ENCODE results near the gene URB1. TPM values are rescaled to one million over a fixed set of nuclear protein-coding genes. Genes with fewer than 3 reads are reported as not detected.

The URB1 gene
- total and polyA plus RNA-seq, 9 of the 15 experiments (the other 6 are each of a cell fraction or from before 2014, with no cell fraction given), result 0.97 to 53.6 (median 21.5) TPM

DNA sequence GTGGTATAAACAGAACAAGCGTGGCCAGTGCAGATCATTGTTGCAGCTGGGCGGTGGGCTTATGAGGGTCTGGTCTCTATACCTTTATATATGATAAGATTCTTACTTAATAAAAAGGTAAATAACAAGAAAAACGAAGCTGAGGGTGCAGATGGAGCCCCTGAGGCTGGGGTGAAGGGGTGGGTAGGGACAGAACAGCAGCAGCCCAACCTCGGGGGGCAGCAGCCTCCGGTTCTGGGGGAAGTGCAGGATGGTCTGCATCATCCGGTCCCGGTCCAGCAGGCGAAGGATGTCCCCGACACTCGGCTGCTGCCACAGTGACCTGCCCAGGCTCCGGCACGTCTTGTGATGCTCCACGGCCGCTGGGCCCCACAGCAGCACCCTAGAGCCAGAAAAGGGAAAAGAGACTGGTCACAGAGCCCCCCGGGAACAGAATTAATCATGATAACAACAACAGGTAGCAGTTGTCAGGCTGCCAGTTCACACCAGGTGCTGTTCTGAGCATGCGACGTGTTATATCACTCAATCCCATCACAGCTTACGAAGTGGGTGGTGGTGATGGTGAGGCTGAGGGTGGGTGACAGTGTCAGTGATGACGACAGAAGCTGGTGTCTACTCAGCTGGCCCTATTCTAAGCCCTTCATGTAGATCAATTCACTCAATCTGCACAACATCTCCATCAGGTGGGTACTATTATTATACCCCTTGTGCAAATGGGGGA is 58.7 kb downstream of the URB1 start (continued):
- no peak for TF ChIP-seq ETV1 (tag; conservative IDR thresholded peaks at IDR 0.05; ENCODE audit: low read depth)
- TF ChIP-seq, protein P1, sequence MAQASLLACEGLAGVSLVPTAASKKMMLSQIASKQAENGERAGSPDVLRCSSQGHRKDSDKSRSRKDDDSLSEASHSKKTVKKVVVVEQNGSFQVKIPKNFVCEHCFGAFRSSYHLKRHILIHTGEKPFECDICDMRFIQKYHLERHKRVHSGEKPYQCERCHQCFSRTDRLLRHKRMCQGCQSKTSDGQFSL (CRISPR knock-in tag; IDR thresholded peaks at IDR 0.05), result no peak
- TF ChIP-seq, protein P1 (tag; IDR thresholded peaks at IDR 0.05), result no peak
- TF ChIP-seq XRCC3 (IDR thresholded peaks at IDR 0.05), result no peak
- TF ChIP-seq RNF2 (IDR thresholded peaks at IDR 0.05), result no peak
- TF ChIP-seq KAT8 (IDR thresholded peaks at IDR 0.05; ENCODE audit: low read depth), result no peak

DNA sequence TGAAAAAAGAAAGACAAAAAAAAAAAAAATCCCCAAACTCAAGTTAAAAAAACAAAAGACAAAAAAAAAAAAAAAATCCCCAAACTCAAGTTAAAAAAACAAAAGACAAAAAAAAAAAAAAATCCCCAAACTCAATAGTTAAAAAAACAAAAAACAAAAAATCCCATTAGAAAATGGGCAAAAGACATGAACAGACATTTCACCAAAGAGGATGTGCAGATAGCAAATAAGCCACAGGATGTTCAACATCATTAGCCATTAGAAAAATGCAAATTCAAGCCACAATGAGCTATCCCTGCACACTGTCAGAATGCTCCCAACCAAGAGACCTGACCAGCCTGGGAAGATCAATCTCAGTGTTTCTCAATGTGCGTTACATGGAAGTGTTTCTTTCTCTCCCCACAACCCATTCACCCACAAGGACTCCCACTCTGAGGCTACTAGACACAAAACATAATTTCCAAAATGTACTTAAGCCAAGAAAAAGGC is 60.3 kb downstream of the URB1 start:
- Histone ChIP-seq H4K20me1 (replicated peaks; ENCODE audit: control insufficient read depth, insufficient read depth, low read length) (no peaks in the 10 kb centered on the region), H3K4me3 (no peak overlapping the region), H3K79me2 (ENCODE audit: control insufficient read depth, insufficient read depth, low read length) (no peaks in the 10 kb centered on the region), H3K4me2 (ENCODE audit: insufficient read depth, low read length) (no peak overlapping the region), H3K36me3 (ENCODE audit: control insufficient read depth, insufficient read depth, low read length) (peaks cover 100% of the 10 kb centered on the region), H3K4me1 (replicated peaks in 1 of 2; ENCODE audit: control insufficient read depth in 2 of 2, insufficient read depth in 2 of 2, low read length in 2 of 2) (peaks cover 0 to 2% of the 10 kb centered on the region in 2 experiments; a peak in 1 of 5 replicates), H3K27ac (ENCODE audit: extremely low read depth, low read depth, low read length) (no peak overlapping the region), H3K9me3 (replicated peaks; ENCODE audit: control insufficient read depth, insufficient read depth, low read depth, low read length) (no peaks in the 10 kb centered on the region), H3K9me1 (ENCODE audit: control insufficient read depth, insufficient read depth, low read length) (no peaks in the 10 kb centered on the region), H3K9ac (ENCODE audit: insufficient read depth in 1 of 2, low read depth in 2 of 2, low read length in 2 of 2) (no peak overlapping the region), H3K27me3 (ENCODE audit: control insufficient read depth in 2 of 2, insufficient read depth in 2 of 2, low read length in 2 of 2) (no peaks in the 10 kb centered on the region), H2AFZ (ENCODE audit: low read depth, low read length) (no peak overlapping the region)
- TF ChIP-seq IRF2 (CRISPR knock-in tag; IDR thresholded peaks at IDR 0.05), result no peak
- TF ChIP-seq, protein P2, sequence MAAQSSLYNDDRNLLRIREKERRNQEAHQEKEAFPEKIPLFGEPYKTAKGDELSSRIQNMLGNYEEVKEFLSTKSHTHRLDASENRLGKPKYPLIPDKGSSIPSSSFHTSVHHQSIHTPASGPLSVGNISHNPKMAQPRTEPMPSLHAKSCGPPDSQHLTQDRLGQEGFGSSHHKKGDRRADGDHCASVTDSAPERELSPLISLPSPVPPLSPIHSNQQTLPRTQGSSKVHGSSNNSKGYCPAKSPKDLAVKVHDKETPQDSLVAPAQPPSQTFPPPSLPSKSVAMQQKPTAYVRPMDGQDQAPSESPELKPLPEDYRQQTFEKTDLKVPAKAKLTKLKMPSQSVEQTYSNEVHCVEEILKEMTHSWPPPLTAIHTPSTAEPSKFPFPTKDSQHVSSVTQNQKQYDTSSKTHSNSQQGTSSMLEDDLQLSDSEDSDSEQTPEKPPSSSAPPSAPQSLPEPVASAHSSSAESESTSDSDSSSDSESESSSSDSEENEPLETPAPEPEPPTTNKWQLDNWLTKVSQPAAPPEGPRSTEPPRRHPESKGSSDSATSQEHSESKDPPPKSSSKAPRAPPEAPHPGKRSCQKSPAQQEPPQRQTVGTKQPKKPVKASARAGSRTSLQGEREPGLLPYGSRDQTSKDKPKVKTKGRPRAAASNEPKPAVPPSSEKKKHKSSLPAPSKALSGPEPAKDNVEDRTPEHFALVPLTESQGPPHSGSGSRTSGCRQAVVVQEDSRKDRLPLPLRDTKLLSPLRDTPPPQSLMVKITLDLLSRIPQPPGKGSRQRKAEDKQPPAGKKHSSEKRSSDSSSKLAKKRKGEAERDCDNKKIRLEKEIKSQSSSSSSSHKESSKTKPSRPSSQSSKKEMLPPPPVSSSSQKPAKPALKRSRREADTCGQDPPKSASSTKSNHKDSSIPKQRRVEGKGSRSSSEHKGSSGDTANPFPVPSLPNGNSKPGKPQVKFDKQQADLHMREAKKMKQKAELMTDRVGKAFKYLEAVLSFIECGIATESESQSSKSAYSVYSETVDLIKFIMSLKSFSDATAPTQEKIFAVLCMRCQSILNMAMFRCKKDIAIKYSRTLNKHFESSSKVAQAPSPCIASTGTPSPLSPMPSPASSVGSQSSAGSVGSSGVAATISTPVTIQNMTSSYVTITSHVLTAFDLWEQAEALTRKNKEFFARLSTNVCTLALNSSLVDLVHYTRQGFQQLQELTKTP (IDR thresholded peaks at IDR 0.05; ENCODE audit: low read depth in 1 of 2, partially characterized antibody in 2 of 2), result peak in 1 of 2 experiments; percentile 79
- in situ Hi-C loops (cut with MboI), result no loop called here
- FAIRE-seq (peak; percentile 62), DNase-seq (ENCODE audit: extremely low read depth in 1 of 4, low spot score in 3 of 4) (no peak), ATAC-seq (no peak)
- intact Hi-C loops (cut with micrococcal nuclease), result no loop called here
- ChIA-PET CTCF (ENCODE audit: low intra/inter-chr PET ratio) (no interaction called here), POLR2A (no interaction called here)
- 100% methylated on average over 1 of the region's 1 CpG for WGBS (ENCODE audit: insufficient coverage, low coverage, missing lambda C conversion rate)
- no TSS peak for BruUV-seq (replicated peaks)
